Panc1 (cell line): ENCODE measurements around the gene FAAP100. TPM values are rescaled to one million over a fixed set of nuclear protein-coding genes. Genes with fewer than 3 reads are reported as not detected.

Experiments used
- ATAC-seq: fragments of 200-7000 bp; cut with Tn5 transposase; 2 replicates; pipeline ENCODE4 v1.9.1; 2020; ENCODE audit warnings: mild to moderate bottlenecking, moderate library complexity
- BruUV-seq: library from RNA; stranded (reverse); fragments of 400-500 nt; replicated peaks from 2 replicates; lab custom pipeline; 2021; lab: Mats Ljungman, UMichigan
- CTCF ChIA-PET: fragments of 300-600 bp; sonication (Branson Sonifier 250); formaldehyde crosslinking; loops from one replicate; lab custom pipeline; 2022; ENCODE audit warnings: antibody characterized with exemption; lab: Charles Lee
- POLR2A ChIA-PET: fragments of 300-600 bp; sonication (Branson Sonifier 250); formaldehyde crosslinking; loops from one replicate; lab custom pipeline; 2022; ENCODE audit warnings: antibody characterized with exemption; lab: Charles Lee
- DNase-seq: peaks from one replicate; pipeline ENCODE4 v3.0.0-alpha.2; 2010; ENCODE audit warnings: low read depth, low spot score
- H3K27ac ChIP-seq: 2 replicates; pipeline ENCODE4 v1.5.1; 2011; ENCODE audit warnings: mild to moderate bottlenecking, low read length, inconsistent platforms
- H3K27me3 ChIP-seq: fragments of 200-500 bp; sonication (Bioruptor generic); 2 replicates; pipeline ENCODE4 v1.6.0; 2014; ENCODE audit warnings: low read length, inconsistent platforms; ENCODE audit not compliant: control insufficient read depth, insufficient read depth
- H3K36me3 ChIP-seq: fragments of 200-500 bp; sonication (Bioruptor generic); 2 replicates; pipeline ENCODE4 v1.5.1; 2014; ENCODE audit warnings: inconsistent platforms, mild to moderate bottlenecking, low read length, moderate library complexity; ENCODE audit not compliant: control insufficient read depth, insufficient read depth
- H3K4me1 ChIP-seq: 2 replicates; pipeline ENCODE4 v1.5.1; 2011; ENCODE audit warnings: inconsistent platforms, mild to moderate bottlenecking, low read length, moderate library complexity; ENCODE audit not compliant: control insufficient read depth, insufficient read depth
- H3K4me3 ChIP-seq, 2 experiments: 2 replicates each; pipeline ENCODE4 v1.5.1; 2011 to 2012; ENCODE audit warnings: low read depth in 2 of 2, low read length in 2 of 2, mild to moderate bottlenecking in 2 of 2, inconsistent platforms in 1 of 2, moderate library complexity in 1 of 2
- H3K9me3 ChIP-seq: fragments of 200-500 bp; sonication (Bioruptor generic); 2 replicates; pipeline ENCODE4 v1.5.1; 2014; ENCODE audit warnings: low read depth, mild to moderate bottlenecking, inconsistent platforms, low read length, moderate library complexity; ENCODE audit not compliant: control insufficient read depth, insufficient read depth
- POLR2AphosphoS5 ChIP-seq: IDR thresholded peaks from 2 replicates; pipeline ENCODE4 v1.6.1; 2012; ENCODE audit warnings: mild to moderate bottlenecking, low read depth, low read length, moderate library complexity
- SIN3A ChIP-seq: IDR thresholded peaks from 2 replicates; pipeline ENCODE4 v1.6.1; 2012; ENCODE audit warnings: low read depth, mild to moderate bottlenecking, low read length, moderate library complexity, borderline replicate concordance; ENCODE audit not compliant: insufficient read depth
- TCF7L2 ChIP-seq: IDR thresholded peaks from 2 replicates; pipeline ENCODE4 v1.6.1; 2011; ENCODE audit warnings: mild to moderate bottlenecking, low read depth, low read length, inconsistent platforms
- in situ Hi-C: cut with HindIII; loops from 2 replicates; pipeline ENCODE4 v1.10.0; 2016; ENCODE audit warnings: low sequenced_read_pairs, low pct_unique_long_range_greater_than_20kb
- intact Hi-C: fragments of 100-400 bp; cut with micrococcal nuclease; formaldehyde crosslinking; loops from one replicate; pipeline ENCODE4 v1.10.0; 2022; ENCODE audit not compliant: unreplicated experiment
- total RNA-seq: library from RNA; stranded (reverse); gene quantifications from one replicate; pipeline ENCODE4 v1.2.1, GENCODE V29; 2021; ENCODE audit not compliant: unreplicated experiment
- TF ChIP-seq, protein P1 (sequence below): fragments of 450-650 bp; IDR thresholded peaks from 2 replicates; pipeline ENCODE4 v1.5.1; 2017; ENCODE audit warnings: mild to moderate bottlenecking
- TF ChIP-seq, protein P2 (sequence below), 2 experiments: IDR thresholded peaks; 2 replicates each; pipeline ENCODE4 v1.6.1; 2011 to 2012; ENCODE audit warnings: low read depth in 2 of 2, control low read depth in 1 of 2, low read length in 1 of 2, mild to moderate bottlenecking in 1 of 2, moderate library complexity in 1 of 2; ENCODE audit not compliant: insufficient read depth in 1 of 2

Gene FAAP100
- total RNA-seq, 1 experiment from 2014 or later = 265 TPM

GRCh38 chr17:81511554-81511803 is 40.7 kb downstream of the FAAP100 start:
- no TSS peak for BruUV-seq
- intact Hi-C loops = no loop called here
- H3K27ac ChIP-seq = peak overlapping the region; percentile 87
- H3K36me3 ChIP-seq = peaks cover 31% of the 10 kb centered on the region
- DNase-seq (no peak), ATAC-seq (no peak)
- ChIA-PET POLR2A (no interaction called here), CTCF (interaction anchor here (0.6 kb wide), 1 partner anchor 591 kb away, joined by 6 read pairs; no protein-coding TSS in a partner anchor)
- H3K9me3 ChIP-seq = no peaks in the 10 kb centered on the region
- TF ChIP-seq, protein P1, sequence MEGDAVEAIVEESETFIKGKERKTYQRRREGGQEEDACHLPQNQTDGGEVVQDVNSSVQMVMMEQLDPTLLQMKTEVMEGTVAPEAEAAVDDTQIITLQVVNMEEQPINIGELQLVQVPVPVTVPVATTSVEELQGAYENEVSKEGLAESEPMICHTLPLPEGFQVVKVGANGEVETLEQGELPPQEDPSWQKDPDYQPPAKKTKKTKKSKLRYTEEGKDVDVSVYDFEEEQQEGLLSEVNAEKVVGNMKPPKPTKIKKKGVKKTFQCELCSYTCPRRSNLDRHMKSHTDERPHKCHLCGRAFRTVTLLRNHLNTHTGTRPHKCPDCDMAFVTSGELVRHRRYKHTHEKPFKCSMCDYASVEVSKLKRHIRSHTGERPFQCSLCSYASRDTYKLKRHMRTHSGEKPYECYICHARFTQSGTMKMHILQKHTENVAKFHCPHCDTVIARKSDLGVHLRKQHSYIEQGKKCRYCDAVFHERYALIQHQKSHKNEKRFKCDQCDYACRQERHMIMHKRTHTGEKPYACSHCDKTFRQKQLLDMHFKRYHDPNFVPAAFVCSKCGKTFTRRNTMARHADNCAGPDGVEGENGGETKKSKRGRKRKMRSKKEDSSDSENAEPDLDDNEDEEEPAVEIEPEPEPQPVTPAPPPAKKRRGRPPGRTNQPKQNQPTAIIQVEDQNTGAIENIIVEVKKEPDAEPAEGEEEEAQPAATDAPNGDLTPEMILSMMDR = no peak
- TF ChIP-seq, protein P2, sequence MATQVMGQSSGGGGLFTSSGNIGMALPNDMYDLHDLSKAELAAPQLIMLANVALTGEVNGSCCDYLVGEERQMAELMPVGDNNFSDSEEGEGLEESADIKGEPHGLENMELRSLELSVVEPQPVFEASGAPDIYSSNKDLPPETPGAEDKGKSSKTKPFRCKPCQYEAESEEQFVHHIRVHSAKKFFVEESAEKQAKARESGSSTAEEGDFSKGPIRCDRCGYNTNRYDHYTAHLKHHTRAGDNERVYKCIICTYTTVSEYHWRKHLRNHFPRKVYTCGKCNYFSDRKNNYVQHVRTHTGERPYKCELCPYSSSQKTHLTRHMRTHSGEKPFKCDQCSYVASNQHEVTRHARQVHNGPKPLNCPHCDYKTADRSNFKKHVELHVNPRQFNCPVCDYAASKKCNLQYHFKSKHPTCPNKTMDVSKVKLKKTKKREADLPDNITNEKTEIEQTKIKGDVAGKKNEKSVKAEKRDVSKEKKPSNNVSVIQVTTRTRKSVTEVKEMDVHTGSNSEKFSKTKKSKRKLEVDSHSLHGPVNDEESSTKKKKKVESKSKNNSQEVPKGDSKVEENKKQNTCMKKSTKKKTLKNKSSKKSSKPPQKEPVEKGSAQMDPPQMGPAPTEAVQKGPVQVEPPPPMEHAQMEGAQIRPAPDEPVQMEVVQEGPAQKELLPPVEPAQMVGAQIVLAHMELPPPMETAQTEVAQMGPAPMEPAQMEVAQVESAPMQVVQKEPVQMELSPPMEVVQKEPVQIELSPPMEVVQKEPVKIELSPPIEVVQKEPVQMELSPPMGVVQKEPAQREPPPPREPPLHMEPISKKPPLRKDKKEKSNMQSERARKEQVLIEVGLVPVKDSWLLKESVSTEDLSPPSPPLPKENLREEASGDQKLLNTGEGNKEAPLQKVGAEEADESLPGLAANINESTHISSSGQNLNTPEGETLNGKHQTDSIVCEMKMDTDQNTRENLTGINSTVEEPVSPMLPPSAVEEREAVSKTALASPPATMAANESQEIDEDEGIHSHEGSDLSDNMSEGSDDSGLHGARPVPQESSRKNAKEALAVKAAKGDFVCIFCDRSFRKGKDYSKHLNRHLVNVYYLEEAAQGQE (IDR thresholded peaks at IDR 0.05; ENCODE audit: insufficient read depth in 1 of 2, low read depth in 2 of 2, low read length in 1 of 2) = no peak
- TF ChIP-seq TCF7L2 = no peak
- TF ChIP-seq POLR2AphosphoS5 = no peak
- H3K4me1 ChIP-seq = peaks cover 16% of the 10 kb centered on the region
- peak overlapping the region; percentile 67 to 100 for H3K4me3 ChIP-seq
- no peaks in the 10 kb centered on the region for H3K27me3 ChIP-seq
- in situ Hi-C loops = no loop called here

- ChIA-PET POLR2A (interaction anchor here (0.5 to 0.6 kb wide), 2 partner anchors 114 to 119 kb away, joined by 3 to 5 read pairs; no protein-coding TSS in a partner anchor), CTCF (interaction anchor here (0.6 kb wide), 1 partner anchor 592 kb away, joined by 6 read pairs; no protein-coding TSS in a partner anchor)
- intact Hi-C loops (no loop called here), in situ Hi-C loops (no loop called here)
- Histone ChIP-seq H3K27me3 (no peaks in the 10 kb centered on the region), H3K4me1 (peaks cover 13% of the 10 kb centered on the region), H3K36me3 (peaks cover 31% of the 10 kb centered on the region), H3K4me3 (peak overlapping the region; percentile 67 to 100), H3K9me3 (no peaks in the 10 kb centered on the region), H3K27ac (peak overlapping the region; percentile 87)
- TF ChIP-seq SIN3A (0 out of 2 replicates have a peak, but pooled peaks have one; percentile 32), POLR2AphosphoS5 (no peak), TCF7L2 (no peak)
- TF ChIP-seq, protein P1 = no peak
- TF ChIP-seq, protein P2 (IDR thresholded peaks at IDR 0.05; ENCODE audit: insufficient read depth in 1 of 2, low read depth in 2 of 2, low read length in 1 of 2) = 0 out of 4 replicates have a peak, but pooled peaks of 1 of the 2 experiments have one; percentile 8
- no peak for DNase-seq
- BruUV-seq = no TSS peak
- no peak for ATAC-seq
These were observed 41.2 kb downstream of the FAAP100 start for GRCh38 chr17:81510785-81511553.
